Measurements from ENCODE around the gene SMIM41. TPM values are rescaled to one million over a fixed set of nuclear protein-coding genes. Genes with fewer than 3 reads are reported as not detected.

Gene SMIM41
- total RNA-seq, 2 experiments from 2014 or later: not detected

- H3K27ac Mint-ChIP-seq: peak overlapping the region; percentile 57
- no peaks in the 10 kb centered on the region for H3K36me3 Mint-ChIP-seq (ENCODE audit: low read depth)
- no peaks in the 10 kb centered on the region for H3K9me3 Mint-ChIP-seq
- ChIA-PET POLR2A (no interaction called here), CTCF (interaction anchor here (0.6 to 15.8 kb wide), 5 partner anchors 8 to 65 kb away, joined by 3 to 225 read pairs (median 4); partner anchors contain the start of gene NR4A1)
- H3K4me1 Mint-ChIP-seq: peaks cover 37% of the 10 kb centered on the region
- H3K27me3 Mint-ChIP-seq: no peaks in the 10 kb centered on the region
- no peak for DNase-seq
- no peak overlapping the region for H3K4me3 Mint-ChIP-seq
Measured at GRCh38 chr12:52042706-52043385, 36.7 kb upstream of the SMIM41 start.

- no peaks in the 10 kb centered on the region for H3K9me3 Mint-ChIP-seq
- H3K36me3 Mint-ChIP-seq (ENCODE audit: low read depth): no peaks in the 10 kb centered on the region
- no peaks in the 10 kb centered on the region for H3K27me3 Mint-ChIP-seq
- POLR2A ChIA-PET: no interaction called here
- CTCF ChIA-PET: interaction anchor here (1.4 to 15.8 kb wide), 4 partner anchors 11 to 66 kb away, joined by 3 to 225 read pairs (median 4); no protein-coding TSS in a partner anchor
- no peak overlapping the region for H3K4me3 Mint-ChIP-seq
- H3K27ac Mint-ChIP-seq: no peak overlapping the region
- peaks cover 33% of the 10 kb centered on the region for H3K4me1 Mint-ChIP-seq
- no peak for DNase-seq
Measured at GRCh38 chr12:52043386-52044212, 35.9 kb upstream of the SMIM41 start.

- H3K27me3 Mint-ChIP-seq: peaks cover 4% of the 10 kb centered on the region
- H3K27ac Mint-ChIP-seq: no peak overlapping the region
- H3K4me3 Mint-ChIP-seq: no peak overlapping the region
- ChIA-PET CTCF (interaction anchor here (1.1 to 15.8 kb wide), 5 partner anchors 12 to 67 kb away, joined by 3 to 225 read pairs (median 4); partner anchors contain the start of gene ATG101), POLR2A (no interaction called here)
- H3K4me1 Mint-ChIP-seq: peaks cover 35% of the 10 kb centered on the region
- no peaks in the 10 kb centered on the region for H3K9me3 Mint-ChIP-seq
- no peak for DNase-seq
- H3K36me3 Mint-ChIP-seq (ENCODE audit: low read depth): no peaks in the 10 kb centered on the region
Measured at GRCh38 chr12:52044292-52044983, 35.1 kb upstream of the SMIM41 start.

GRCh38 chr12:52045794-52046199, 33.7 kb upstream of the SMIM41 start:
- H3K4me3 Mint-ChIP-seq: no peak overlapping the region
- H3K27ac Mint-ChIP-seq: peak overlapping the region; percentile 41
- no peaks in the 10 kb centered on the region for H3K9me3 Mint-ChIP-seq
- no peaks in the 10 kb centered on the region for H3K36me3 Mint-ChIP-seq (ENCODE audit: low read depth)
- DNase-seq: no peak
- ChIA-PET POLR2A (no interaction called here), CTCF (interaction anchor here (1.1 to 15.8 kb wide), 2 partner anchors 20 to 24 kb away, joined by 4 to 225 read pairs; partner anchors contain the start of gene ATG101)
- peaks cover 9% of the 10 kb centered on the region for H3K27me3 Mint-ChIP-seq
- H3K4me1 Mint-ChIP-seq: peaks cover 47% of the 10 kb centered on the region

- H3K4me1 Mint-ChIP-seq: peaks cover 49% of the 10 kb centered on the region
Measured at GRCh38 chr12:52046859-52047258, 32.6 kb upstream of the SMIM41 start.

GRCh38 chr12:52049286-52049685, 30.2 kb upstream of the SMIM41 start:
- Mint-ChIP-seq H3K36me3 (ENCODE audit: low read depth) (no peaks in the 10 kb centered on the region), H3K4me3 (peak overlapping the region; percentile 86), H3K4me1 (peaks cover 52% of the 10 kb centered on the region), H3K27me3 (peaks cover 9% of the 10 kb centered on the region), H3K27ac (peak overlapping the region; percentile 97), H3K9me3 (no peaks in the 10 kb centered on the region)
- DNase-seq: no peak
- ChIA-PET CTCF (interaction anchor here (15.8 kb wide), 1 partner anchor 23 kb away, joined by 225 read pairs; no protein-coding TSS in a partner anchor), POLR2A (no interaction called here)

More at GRCh38 chr12:52046859-52047258, 32.6 kb upstream of the SMIM41 start:
- H3K4me3 Mint-ChIP-seq: no peak overlapping the region
- no peaks in the 10 kb centered on the region for H3K9me3 Mint-ChIP-seq
- CTCF ChIA-PET: interaction anchor here (0.8 to 15.8 kb wide), 4 partner anchors 8 to 23 kb away, joined by 3 to 225 read pairs (median 3); no protein-coding TSS in a partner anchor
- H3K27me3 Mint-ChIP-seq: peaks cover 9% of the 10 kb centered on the region
- POLR2A ChIA-PET: no interaction called here
- H3K36me3 Mint-ChIP-seq (ENCODE audit: low read depth): no peaks in the 10 kb centered on the region
- no peak overlapping the region for H3K27ac Mint-ChIP-seq
- no peak for DNase-seq

- Mint-ChIP-seq H3K4me1 (peaks cover 52% of the 10 kb centered on the region), H3K27ac (peak overlapping the region; percentile 97), H3K4me3 (peak overlapping the region; percentile 86), H3K27me3 (peaks cover 9% of the 10 kb centered on the region), H3K9me3 (no peaks in the 10 kb centered on the region), H3K36me3 (ENCODE audit: low read depth) (no peaks in the 10 kb centered on the region)
- ChIA-PET POLR2A (no interaction called here), CTCF (no interaction called here)
- no peak for DNase-seq
Measured at GRCh38 chr12:52049688-52050087, 29.8 kb upstream of the SMIM41 start.

- H3K27me3 Mint-ChIP-seq: peaks cover 9% of the 10 kb centered on the region
- H3K4me3 Mint-ChIP-seq: peak overlapping the region; percentile 86
- no peak for DNase-seq
- H3K27ac Mint-ChIP-seq: peak overlapping the region; percentile 97
- ChIA-PET POLR2A (no interaction called here), CTCF (interaction anchor here (0.9 to 2.4 kb wide), 9 partner anchors 7 to 28 kb away, joined by 3 to 23 read pairs (median 5); partner anchors contain the start of gene ATG101)
- peaks cover 52% of the 10 kb centered on the region for H3K4me1 Mint-ChIP-seq
- no peaks in the 10 kb centered on the region for H3K36me3 Mint-ChIP-seq (ENCODE audit: low read depth)
- no peaks in the 10 kb centered on the region for H3K9me3 Mint-ChIP-seq
Measured at GRCh38 chr12:52050116-52050757, 29.3 kb upstream of the SMIM41 start.

GRCh38 chr12:52050758-52051541, 28.6 kb upstream of the SMIM41 start, which contains the start of gene NR4A1:
Gene NR4A1 (plus strand): TSS chr12:52051442. CDS start chr12:52054329, 2,887 bp downstream.
- H3K27ac Mint-ChIP-seq: peak within 1 kb of the TSS; percentile 97
- peaks cover 46% of the 10 kb centered on the region for H3K4me1 Mint-ChIP-seq
- H3K36me3 Mint-ChIP-seq (ENCODE audit: low read depth): no peaks in the 10 kb centered on the region
- peaks cover 9% of the 10 kb centered on the region for H3K27me3 Mint-ChIP-seq
- DNase-seq: peak; percentile 97
- CTCF ChIA-PET: interaction anchor here (0.9 to 2.4 kb wide), 10 partner anchors 8 to 28 kb away, joined by 3 to 23 read pairs (median 6); partner anchors contain the start of gene ATG101
- no peaks in the 10 kb centered on the region for H3K9me3 Mint-ChIP-seq
- H3K4me3 Mint-ChIP-seq: peak within 1 kb of the TSS; percentile 86
- POLR2A ChIA-PET: interaction anchor here (1.0 kb wide), 1 partner anchor 19 kb away, joined by 3 read pairs; the partner anchor contains the start of gene ATG101

- H3K27ac Mint-ChIP-seq: peak overlapping the region; percentile 97
- DNase-seq: peak; percentile 37
Measured at GRCh38 chr12:52052468-52053186, 26.9 kb upstream of the SMIM41 start.

More at GRCh38 chr12:52052468-52053186, 26.9 kb upstream of the SMIM41 start:
- H3K9me3 Mint-ChIP-seq: no peaks in the 10 kb centered on the region
- H3K4me3 Mint-ChIP-seq: peak overlapping the region; percentile 86
- peaks cover 9% of the 10 kb centered on the region for H3K27me3 Mint-ChIP-seq
- peaks cover 37% of the 10 kb centered on the region for H3K4me1 Mint-ChIP-seq
- CTCF ChIA-PET: interaction anchor here (2.1 to 2.4 kb wide), 2 partner anchors 10 to 22 kb away, joined by 11 to 12 read pairs; no protein-coding TSS in a partner anchor
- no peaks in the 10 kb centered on the region for H3K36me3 Mint-ChIP-seq (ENCODE audit: low read depth)
- POLR2A ChIA-PET: no interaction called here

All from activated CD4-positive, alpha-beta T cell treated with anti-CD3 and anti-CD28 coated beads, Interleukin-2, amount 10 ng/mL, durations not matched to agents 7 days and 5 days (primary cell).